Measurements from ENCODE around the gene RANBP9. TPM values are rescaled to one million over a fixed set of nuclear protein-coding genes. Genes with fewer than 3 reads are reported as not detected.

RANBP9 gene
- total RNA-seq, 6 experiments from 2014 or later: 37.7 to 42.3 (median 40.8) TPM

DNA sequence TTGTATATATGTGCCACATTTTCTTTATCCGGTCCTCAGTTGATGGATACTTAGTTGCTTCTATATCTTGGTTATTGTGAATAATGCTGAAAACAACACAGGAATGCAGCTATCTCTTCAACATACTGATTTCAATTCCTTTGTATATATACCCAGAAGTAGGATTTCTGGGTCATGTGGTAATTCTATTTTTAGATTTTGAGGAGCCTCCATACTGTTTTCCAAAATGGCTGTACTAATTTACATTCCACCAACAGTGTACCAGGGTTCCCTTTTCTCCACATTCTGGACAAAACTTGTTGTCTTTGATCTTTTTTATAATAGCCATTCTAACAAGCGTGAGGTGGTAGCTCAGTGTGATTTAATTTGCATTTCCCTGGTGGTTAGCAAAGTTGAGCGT is 135.6 kb downstream of the RANBP9 start:
- Mint-ChIP-seq H3K27ac (no peak overlapping the region), H3K36me3 (ENCODE audit: low read depth) (peaks cover 18% of the 10 kb centered on the region), H3K27me3 (ENCODE audit: insufficient read depth) (peaks cover 2% of the 10 kb centered on the region), H3K4me3 (peak overlapping the region; percentile 20; the same call in 1 of the 2 replicates), H3K4me1 (ENCODE audit: low read depth) (peaks cover 18% of the 10 kb centered on the region), H3K9me3 (no peaks in the 10 kb centered on the region)
- TF ChIP-seq, protein P1, sequence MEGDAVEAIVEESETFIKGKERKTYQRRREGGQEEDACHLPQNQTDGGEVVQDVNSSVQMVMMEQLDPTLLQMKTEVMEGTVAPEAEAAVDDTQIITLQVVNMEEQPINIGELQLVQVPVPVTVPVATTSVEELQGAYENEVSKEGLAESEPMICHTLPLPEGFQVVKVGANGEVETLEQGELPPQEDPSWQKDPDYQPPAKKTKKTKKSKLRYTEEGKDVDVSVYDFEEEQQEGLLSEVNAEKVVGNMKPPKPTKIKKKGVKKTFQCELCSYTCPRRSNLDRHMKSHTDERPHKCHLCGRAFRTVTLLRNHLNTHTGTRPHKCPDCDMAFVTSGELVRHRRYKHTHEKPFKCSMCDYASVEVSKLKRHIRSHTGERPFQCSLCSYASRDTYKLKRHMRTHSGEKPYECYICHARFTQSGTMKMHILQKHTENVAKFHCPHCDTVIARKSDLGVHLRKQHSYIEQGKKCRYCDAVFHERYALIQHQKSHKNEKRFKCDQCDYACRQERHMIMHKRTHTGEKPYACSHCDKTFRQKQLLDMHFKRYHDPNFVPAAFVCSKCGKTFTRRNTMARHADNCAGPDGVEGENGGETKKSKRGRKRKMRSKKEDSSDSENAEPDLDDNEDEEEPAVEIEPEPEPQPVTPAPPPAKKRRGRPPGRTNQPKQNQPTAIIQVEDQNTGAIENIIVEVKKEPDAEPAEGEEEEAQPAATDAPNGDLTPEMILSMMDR (IDR thresholded peaks at IDR 0.05): no peak
- DNase-seq: no peak

DNA sequence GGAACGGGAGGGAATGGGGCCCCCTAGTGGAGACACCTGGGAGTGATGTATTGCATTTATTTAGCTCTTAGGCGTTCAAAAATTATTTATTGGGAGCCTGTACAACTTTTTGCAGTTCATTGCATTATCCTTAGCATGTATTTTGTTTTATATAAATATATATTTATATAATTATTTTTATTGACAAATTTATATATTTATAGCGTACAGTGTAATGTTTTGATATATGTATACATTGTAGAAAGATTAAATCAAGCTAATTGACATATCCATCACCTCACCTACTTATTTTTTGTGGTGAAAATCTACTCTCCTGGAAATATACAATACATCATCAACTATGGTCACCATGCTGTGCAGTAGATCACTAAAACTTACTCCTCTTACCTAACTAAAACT is 136.3 kb downstream of the RANBP9 start:
- no peak for DNase-seq
- H3K27me3 Mint-ChIP-seq (ENCODE audit: insufficient read depth): peaks cover 2% of the 10 kb centered on the region
- H3K27ac Mint-ChIP-seq: peak overlapping the region; percentile 94
- peak overlapping the region; percentile 96 for H3K4me3 Mint-ChIP-seq
- peaks cover 18% of the 10 kb centered on the region for H3K4me1 Mint-ChIP-seq (ENCODE audit: low read depth)
- TF ChIP-seq, protein P1 (IDR thresholded peaks at IDR 0.05): peak; percentile 95
- H3K36me3 Mint-ChIP-seq (ENCODE audit: low read depth): peaks cover 11% of the 10 kb centered on the region; the same call in 1 of the 2 replicates
- H3K9me3 Mint-ChIP-seq: no peaks in the 10 kb centered on the region

DNA sequence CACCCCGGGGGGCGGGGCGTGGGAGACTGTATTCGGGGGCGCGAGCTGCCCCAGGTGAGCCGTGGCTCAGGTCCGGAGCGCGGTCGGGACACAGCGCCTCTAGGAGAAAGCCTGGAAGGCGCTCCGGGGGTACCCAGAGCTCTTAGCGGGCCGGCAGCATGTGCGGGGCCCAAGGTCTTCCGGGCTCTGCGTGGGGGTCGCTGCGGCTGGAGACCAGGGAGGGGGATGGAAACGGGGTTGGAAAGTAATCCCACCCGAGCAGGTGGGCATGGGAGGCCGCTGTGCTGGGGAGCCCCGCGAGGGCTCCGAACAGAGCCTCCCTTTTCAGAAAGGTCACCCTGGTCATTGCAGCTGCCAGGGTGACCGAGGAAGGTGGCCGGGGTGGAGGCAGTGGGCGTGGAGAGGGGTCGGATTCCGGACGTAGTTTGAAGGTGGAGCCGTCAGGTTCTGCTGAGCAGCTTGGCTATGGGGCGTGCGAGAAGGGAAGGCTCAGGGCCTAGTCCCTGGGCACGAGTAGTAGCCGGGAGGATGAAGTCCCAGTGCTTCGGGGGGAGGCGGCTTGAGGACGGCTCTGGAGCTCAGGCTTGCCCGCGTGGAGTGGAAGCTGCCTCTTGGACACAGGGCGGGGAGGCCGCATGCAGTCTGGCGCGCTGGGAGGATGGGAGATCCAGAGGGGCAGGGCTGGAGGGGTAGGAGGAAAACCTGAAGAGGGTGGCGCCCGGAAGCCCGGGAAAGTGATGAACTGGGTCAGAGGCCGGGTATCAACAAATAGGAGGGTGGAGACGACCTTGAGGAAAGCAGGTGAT is 136.9 kb downstream of the RANBP9 start, which contains the start of gene SIRT5:
TSS of gene SIRT5 (plus strand) at position 31 of the 806 bp plus-strand sequence. CDS start 9,510 bp downstream, outside the sequence.
- TF ChIP-seq, protein P1 (IDR thresholded peaks at IDR 0.05): no peak
- Mint-ChIP-seq H3K36me3 (ENCODE audit: low read depth) (peaks cover 9% of the 10 kb centered on the region; the same call in 1 of the 2 replicates), H3K27ac (peak within 1 kb of the TSS; percentile 94), H3K4me1 (ENCODE audit: low read depth) (peaks cover 18% of the 10 kb centered on the region), H3K4me3 (peak within 1 kb of the TSS; percentile 96), H3K27me3 (ENCODE audit: insufficient read depth) (peaks cover 2% of the 10 kb centered on the region), H3K9me3 (no peaks in the 10 kb centered on the region)
- DNase-seq: peak; percentile 81

DNA sequence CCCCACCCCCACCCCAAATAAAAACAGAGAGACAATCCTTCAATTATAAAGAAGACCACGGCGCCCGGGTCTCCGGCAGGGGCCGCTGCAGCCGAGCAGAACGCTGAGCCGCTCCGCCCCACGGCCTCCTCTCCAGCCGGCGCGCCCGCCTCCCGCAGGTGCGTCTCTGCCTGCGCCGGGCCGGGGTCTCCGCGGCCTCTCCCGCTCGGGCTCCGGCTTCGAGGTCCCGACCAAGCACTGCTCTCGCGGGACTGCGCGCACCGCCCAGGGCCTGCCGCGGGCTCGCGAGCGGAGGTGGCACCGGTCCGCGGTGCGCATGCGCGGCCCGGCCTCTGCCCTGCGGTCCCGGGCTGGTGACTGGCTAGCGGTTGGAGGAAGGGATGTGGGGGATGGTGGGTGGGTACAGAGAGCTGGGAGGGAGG is 137.5 kb downstream of the RANBP9 start:
- H3K27me3 Mint-ChIP-seq (ENCODE audit: insufficient read depth): peaks cover 2% of the 10 kb centered on the region
- H3K9me3 Mint-ChIP-seq: no peaks in the 10 kb centered on the region
- H3K4me3 Mint-ChIP-seq: peak overlapping the region; percentile 96
- H3K27ac Mint-ChIP-seq: peak overlapping the region; percentile 94
- peak; percentile 83 for DNase-seq
- H3K36me3 Mint-ChIP-seq (ENCODE audit: low read depth): peaks cover 9% of the 10 kb centered on the region; the same call in 1 of the 2 replicates
- TF ChIP-seq, protein P1 (IDR thresholded peaks at IDR 0.05): peak; percentile 66
- peaks cover 18% of the 10 kb centered on the region for H3K4me1 Mint-ChIP-seq (ENCODE audit: low read depth)

DNA sequence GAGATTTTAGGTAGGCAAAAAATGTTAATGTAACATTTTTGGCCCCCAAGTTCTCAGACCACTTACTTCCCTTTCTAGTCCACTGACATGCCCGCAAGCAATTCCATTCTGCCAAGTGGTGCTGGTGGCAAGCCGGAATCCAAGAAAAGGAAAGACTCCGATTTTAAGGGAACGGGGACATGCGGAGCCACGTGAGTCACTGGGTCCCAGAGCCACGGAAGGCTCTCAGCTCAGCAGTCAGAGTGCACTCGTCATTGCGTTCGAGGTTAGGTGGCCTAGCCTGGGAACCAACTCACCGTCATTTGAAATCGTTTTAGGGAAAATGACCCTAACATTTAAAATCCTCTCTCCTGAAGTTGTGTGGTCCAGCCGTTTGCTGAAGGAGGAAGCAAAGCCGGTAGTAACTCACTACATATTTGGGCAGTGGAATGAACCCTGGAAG is 137.9 kb downstream of the RANBP9 start:
- Mint-ChIP-seq H3K36me3 (ENCODE audit: low read depth) (peaks cover 9% of the 10 kb centered on the region; the same call in 1 of the 2 replicates), H3K9me3 (no peaks in the 10 kb centered on the region), H3K4me3 (peak overlapping the region; percentile 92), H3K27me3 (ENCODE audit: insufficient read depth) (peaks cover 2% of the 10 kb centered on the region), H3K4me1 (ENCODE audit: low read depth) (peaks cover 18% of the 10 kb centered on the region), H3K27ac (peak overlapping the region; percentile 92)
- peak; percentile 20 for DNase-seq
- TF ChIP-seq, protein P1 (IDR thresholded peaks at IDR 0.05): no peak
